Mesothelial cell of epicardium (in vitro differentiated cells): ENCODE results near the gene SEMA4A. TPM values are rescaled to one million over a fixed set of nuclear protein-coding genes. Genes with fewer than 3 reads are reported as not detected.
A peak's percentile ranks its signal among the peaks of the same experiment; 100 is the strongest.

Experiments
- DNase-seq, 2 experiments: peaks; one replicate each; pipeline ENCODE4 v3.0.0; 2021; ENCODE audit warnings: low spot score in 2 of 2; ENCODE audit not compliant: unreplicated experiment in 2 of 2
- H3K27ac Mint-ChIP-seq: 2 replicates; pipeline ENCODE4 v1.8.0; 2021; ENCODE audit warnings: mixed read lengths
- H3K27me3 Mint-ChIP-seq: 2 replicates; pipeline ENCODE4 v1.8.0; 2021; ENCODE audit warnings: low read depth, mixed read lengths
- H3K36me3 Mint-ChIP-seq: 2 replicates; pipeline ENCODE4 v1.8.0; 2021; ENCODE audit warnings: mixed read lengths
- H3K4me1 Mint-ChIP-seq: 2 replicates; pipeline ENCODE4 v1.8.0; 2021; ENCODE audit warnings: mixed read lengths
- H3K4me3 Mint-ChIP-seq: 2 replicates; pipeline ENCODE4 v1.8.0; 2021; ENCODE audit warnings: mild to moderate bottlenecking, moderate library complexity, mixed read lengths
- H3K9me3 Mint-ChIP-seq: 2 replicates; pipeline ENCODE4 v1.8.0; 2021; ENCODE audit warnings: mixed read lengths
- CTCF ChIP-seq: fragments of 200-600 bp; sonication (generic); IDR thresholded peaks from one replicate; pipeline ENCODE4 v1.5.0; 2021; ENCODE audit warnings: antibody characterized with exemption; ENCODE audit not compliant: unreplicated experiment
- total RNA-seq: library from RNA; stranded (reverse); gene quantifications from 3 replicates; pipeline ENCODE4 v1.2.1, GENCODE V29; 2021

SEMA4A gene
- total RNA-seq, 1 donor from 2014 or later = 18.7 TPM

GRCh38 chr1:156126630-156127534 is 26.5 kb upstream of the SEMA4A start:
- H3K9me3 Mint-ChIP-seq = no peaks in the 10 kb centered on the region
- peaks cover 4% of the 10 kb centered on the region for H3K36me3 Mint-ChIP-seq
- TF ChIP-seq CTCF = no peak
- H3K4me1 Mint-ChIP-seq = peaks cover 72% of the 10 kb centered on the region
- no peaks in the 10 kb centered on the region for H3K27me3 Mint-ChIP-seq
- H3K4me3 Mint-ChIP-seq = peak overlapping the region; percentile 45
- H3K27ac Mint-ChIP-seq = peak overlapping the region; percentile 100
- no peak for DNase-seq

- H3K4me3 Mint-ChIP-seq = no peak overlapping the region
- peaks cover 4% of the 10 kb centered on the region for H3K36me3 Mint-ChIP-seq
- no peak for TF ChIP-seq CTCF
- H3K27ac Mint-ChIP-seq = peak overlapping the region; percentile 100
- no peak for DNase-seq
- H3K27me3 Mint-ChIP-seq = no peaks in the 10 kb centered on the region
- no peaks in the 10 kb centered on the region for H3K9me3 Mint-ChIP-seq
- peaks cover 62% of the 10 kb centered on the region for H3K4me1 Mint-ChIP-seq
Measured at GRCh38 chr1:156128308-156128653, 25.1 kb upstream of the SEMA4A start.

DNA sequence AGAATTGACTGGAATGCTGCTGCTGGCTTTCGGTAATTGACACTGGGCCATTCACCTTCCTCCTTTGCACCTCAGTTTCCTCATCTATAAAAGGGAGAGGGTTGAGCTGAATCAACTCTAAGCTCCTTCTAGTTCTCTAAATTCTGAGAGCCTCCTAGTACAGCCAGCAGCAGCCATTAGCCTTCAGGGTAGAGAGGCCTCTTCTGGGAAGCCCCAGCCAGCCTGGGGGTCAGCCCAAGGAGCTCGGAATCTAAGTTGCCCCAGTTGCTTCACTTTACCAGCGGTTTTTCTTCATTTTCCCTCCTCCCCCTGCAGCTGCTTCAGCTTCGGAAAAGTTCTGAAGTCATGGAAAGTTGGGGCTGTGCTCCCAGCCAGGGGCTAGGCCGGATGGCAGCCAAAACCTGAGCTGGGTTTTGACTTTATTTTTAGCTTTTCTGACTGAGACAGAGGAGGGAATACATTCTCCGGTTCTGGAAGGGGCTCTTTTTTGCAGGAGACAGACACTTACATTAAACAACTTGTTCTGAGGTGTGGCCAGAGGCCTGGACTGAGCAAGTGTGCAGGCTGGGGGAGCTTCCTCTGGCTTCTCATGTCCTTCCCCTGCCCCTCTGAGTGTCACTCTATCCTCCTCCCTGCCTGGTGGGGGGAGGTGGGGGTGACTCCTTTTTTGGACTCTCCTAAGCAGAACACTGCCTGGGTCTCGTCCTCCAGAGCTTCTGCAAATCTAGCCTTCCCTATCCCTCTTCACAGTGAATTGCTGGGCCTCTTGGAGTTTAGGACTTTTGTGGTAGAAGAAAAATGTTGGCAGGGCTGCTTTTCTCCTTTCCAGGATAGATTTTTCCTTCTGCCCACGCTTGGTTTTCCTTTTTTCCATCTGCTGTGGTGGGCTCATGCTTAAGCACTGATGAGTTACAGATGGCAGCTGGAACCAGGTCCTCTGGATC is 24.5 kb upstream of the SEMA4A start:
- H3K27ac Mint-ChIP-seq = peak overlapping the region; percentile 100
- H3K27me3 Mint-ChIP-seq = no peaks in the 10 kb centered on the region
- no peak overlapping the region for H3K4me3 Mint-ChIP-seq
- H3K4me1 Mint-ChIP-seq = peaks cover 55% of the 10 kb centered on the region
- TF ChIP-seq CTCF = no peak
- no peak for DNase-seq
- H3K36me3 Mint-ChIP-seq = peaks cover 7% of the 10 kb centered on the region
- H3K9me3 Mint-ChIP-seq = no peaks in the 10 kb centered on the region

- peak; percentile 88 to 96 for DNase-seq
- Mint-ChIP-seq H3K27ac (peak overlapping the region; percentile 100), H3K4me1 (peaks cover 45% of the 10 kb centered on the region), H3K27me3 (no peaks in the 10 kb centered on the region), H3K36me3 (peaks cover 13% of the 10 kb centered on the region), H3K9me3 (no peaks in the 10 kb centered on the region), H3K4me3 (peak overlapping the region; percentile 8)
- TF ChIP-seq CTCF = peak; percentile 89
Measured at GRCh38 chr1:156129687-156130577, 23.5 kb upstream of the SEMA4A start.

DNA sequence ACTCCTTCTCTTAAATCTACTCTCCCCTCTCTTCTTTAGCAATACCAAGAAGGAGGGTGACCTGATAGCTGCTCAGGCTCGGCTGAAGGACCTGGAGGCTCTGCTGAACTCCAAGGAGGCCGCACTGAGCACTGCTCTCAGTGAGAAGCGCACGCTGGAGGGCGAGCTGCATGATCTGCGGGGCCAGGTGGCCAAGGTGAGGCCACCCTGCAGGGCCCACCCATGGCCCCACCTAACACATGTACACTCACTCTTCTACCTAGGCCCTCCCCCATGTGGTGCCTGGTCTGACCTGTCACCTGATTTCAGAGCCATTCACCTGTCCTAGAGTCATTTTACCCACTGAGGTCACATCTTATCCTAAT is 22.8 kb upstream of the SEMA4A start:
- no peak for TF ChIP-seq CTCF
- Mint-ChIP-seq H3K4me3 (no peak overlapping the region), H3K9me3 (no peaks in the 10 kb centered on the region), H3K27me3 (no peaks in the 10 kb centered on the region), H3K4me1 (peaks cover 40% of the 10 kb centered on the region), H3K36me3 (peaks cover 13% of the 10 kb centered on the region), H3K27ac (peak overlapping the region; percentile 100)
- no peak for DNase-seq
